DMS79 (cell line): ENCODE results near the gene E2F4.

Source experiments
- DNase-seq: peaks from one replicate; lab custom pipeline; 2025; lab: John Stamatoyannopoulos, UW

Gene E2F4

GRCh38 chr16:67157892-67158635 lies 33.9 kb upstream of the E2F4 start:
- no peak for DNase-seq

- DNase-seq: no peak
Measured at GRCh38 chr16:67158637-67159600, 33.0 kb upstream of the E2F4 start.

- DNase-seq: no peak
Measured at GRCh38 chr16:67161595-67162058, 30.3 kb upstream of the E2F4 start.

- DNase-seq: no peak
Measured at GRCh38 chr16:67162506-67163163, 29.3 kb upstream of the E2F4 start.

GRCh38 chr16:67163164-67163998 lies 28.6 kb upstream of the E2F4 start:
- DNase-seq: peak; percentile 33

GRCh38 chr16:67163999-67164558 lies 27.9 kb upstream of the E2F4 start:
- no peak for DNase-seq

- no peak for DNase-seq
Measured at GRCh38 chr16:67164599-67165061, 27.3 kb upstream of the E2F4 start, which contains the start of gene HSF4. Gene HSF4, plus strand, starts transcription at chr16:67164745. Its CDS starts 67 bp downstream, at chr16:67164812.

- DNase-seq: no peak
Measured at GRCh38 chr16:67165121-67166078, 26.6 kb upstream of the E2F4 start.

- no peak for DNase-seq
Measured at GRCh38 chr16:67166110-67166547, 25.8 kb upstream of the E2F4 start.

GRCh38 chr16:67166598-67167168 lies 25.3 kb upstream of the E2F4 start:
- DNase-seq: no peak

GRCh38 chr16:67167588-67167987 lies 24.4 kb upstream of the E2F4 start:
- DNase-seq: no peak

GRCh38 chr16:67169011-67169451 lies 22.9 kb upstream of the E2F4 start:
- DNase-seq: no peak

- DNase-seq: no peak
Measured at GRCh38 chr16:67169642-67170167, 22.2 kb upstream of the E2F4 start.

- DNase-seq: peak; percentile 53
Measured at GRCh38 chr16:67170168-67170948, 21.6 kb upstream of the E2F4 start, which contains the start of gene NOL3. Gene NOL3, plus strand, starts transcription at chr16:67170538.

- no peak for DNase-seq
Measured at GRCh38 chr16:67170949-67171649, 20.9 kb upstream of the E2F4 start.

GRCh38 chr16:67173323-67173722 lies 18.6 kb upstream of the E2F4 start:
- DNase-seq: no peak
